GM13976 (cell line): Measurements from ENCODE around the gene NPAS2.

ENCODE experiments used
- DNase-seq: peaks from one replicate; pipeline ENCODE4 v3.0.0; 2012; ENCODE audit warnings: low spot score
- in situ Hi-C: fragments of 300-500 bp; cut with MboI; formaldehyde crosslinking; loops from one replicate; pipeline ENCODE4 v1.12.0; 2022; ENCODE audit warnings: low sequenced_read_pairs, mixed read lengths, inconsistent platforms; ENCODE audit not compliant: unreplicated experiment
- TF ChIP-seq, protein P1 (sequence below): IDR thresholded peaks from 2 replicates; pipeline ENCODE4 v1.5.1; 2012; ENCODE audit warnings: borderline replicate concordance, mild to moderate bottlenecking; ENCODE audit not compliant: insufficient read depth; ENCODE audit errors: extremely low read depth, missing control alignments, control extremely low read depth

The NPAS2 gene

DNA sequence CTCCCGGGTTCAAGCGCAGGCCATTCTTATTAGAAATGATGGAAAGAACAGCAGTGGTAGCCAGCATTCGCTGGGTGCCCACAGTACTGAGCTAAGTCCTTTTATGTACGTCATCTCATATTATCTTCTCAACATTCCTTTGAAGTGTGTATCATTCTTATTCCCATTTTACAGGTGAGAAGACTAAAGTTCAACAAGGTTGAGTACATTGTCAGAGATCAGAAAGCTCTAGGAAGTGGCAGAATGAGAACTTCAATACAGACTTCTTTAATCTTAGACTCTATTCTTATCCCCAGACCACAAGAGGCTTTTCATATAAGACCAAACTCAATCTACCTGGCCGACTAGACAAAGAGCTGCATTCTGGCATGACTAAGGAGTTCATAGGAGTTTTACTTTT is 86.7 kb downstream of the NPAS2 start:
- TF ChIP-seq, protein P1, sequence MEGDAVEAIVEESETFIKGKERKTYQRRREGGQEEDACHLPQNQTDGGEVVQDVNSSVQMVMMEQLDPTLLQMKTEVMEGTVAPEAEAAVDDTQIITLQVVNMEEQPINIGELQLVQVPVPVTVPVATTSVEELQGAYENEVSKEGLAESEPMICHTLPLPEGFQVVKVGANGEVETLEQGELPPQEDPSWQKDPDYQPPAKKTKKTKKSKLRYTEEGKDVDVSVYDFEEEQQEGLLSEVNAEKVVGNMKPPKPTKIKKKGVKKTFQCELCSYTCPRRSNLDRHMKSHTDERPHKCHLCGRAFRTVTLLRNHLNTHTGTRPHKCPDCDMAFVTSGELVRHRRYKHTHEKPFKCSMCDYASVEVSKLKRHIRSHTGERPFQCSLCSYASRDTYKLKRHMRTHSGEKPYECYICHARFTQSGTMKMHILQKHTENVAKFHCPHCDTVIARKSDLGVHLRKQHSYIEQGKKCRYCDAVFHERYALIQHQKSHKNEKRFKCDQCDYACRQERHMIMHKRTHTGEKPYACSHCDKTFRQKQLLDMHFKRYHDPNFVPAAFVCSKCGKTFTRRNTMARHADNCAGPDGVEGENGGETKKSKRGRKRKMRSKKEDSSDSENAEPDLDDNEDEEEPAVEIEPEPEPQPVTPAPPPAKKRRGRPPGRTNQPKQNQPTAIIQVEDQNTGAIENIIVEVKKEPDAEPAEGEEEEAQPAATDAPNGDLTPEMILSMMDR, result no peak
- no peak for DNase-seq
- in situ Hi-C loops, result no loop called here

DNA sequence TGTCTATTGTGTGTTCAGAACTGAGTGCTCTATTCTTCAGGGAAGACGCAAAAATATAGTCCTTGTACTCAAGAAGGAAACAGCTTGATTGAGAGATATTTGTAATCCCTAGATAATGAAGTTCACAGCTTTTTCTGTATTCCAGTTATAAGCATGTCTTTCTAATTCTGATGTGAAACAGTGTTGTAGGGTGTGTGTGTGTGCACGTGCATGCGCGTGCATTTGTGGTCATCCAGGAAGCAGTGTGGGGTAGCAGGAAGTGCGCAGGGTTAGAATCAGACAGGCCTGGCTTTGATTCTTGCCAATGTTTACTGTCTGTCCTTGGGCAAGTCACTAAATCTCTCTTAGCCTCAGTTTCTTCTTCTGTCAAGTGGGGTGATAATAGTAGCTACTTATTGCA is 87.9 kb downstream of the NPAS2 start:
- in situ Hi-C loops, result no loop called here
- TF ChIP-seq, protein P1, result no peak
- DNase-seq, result no peak

DNA sequence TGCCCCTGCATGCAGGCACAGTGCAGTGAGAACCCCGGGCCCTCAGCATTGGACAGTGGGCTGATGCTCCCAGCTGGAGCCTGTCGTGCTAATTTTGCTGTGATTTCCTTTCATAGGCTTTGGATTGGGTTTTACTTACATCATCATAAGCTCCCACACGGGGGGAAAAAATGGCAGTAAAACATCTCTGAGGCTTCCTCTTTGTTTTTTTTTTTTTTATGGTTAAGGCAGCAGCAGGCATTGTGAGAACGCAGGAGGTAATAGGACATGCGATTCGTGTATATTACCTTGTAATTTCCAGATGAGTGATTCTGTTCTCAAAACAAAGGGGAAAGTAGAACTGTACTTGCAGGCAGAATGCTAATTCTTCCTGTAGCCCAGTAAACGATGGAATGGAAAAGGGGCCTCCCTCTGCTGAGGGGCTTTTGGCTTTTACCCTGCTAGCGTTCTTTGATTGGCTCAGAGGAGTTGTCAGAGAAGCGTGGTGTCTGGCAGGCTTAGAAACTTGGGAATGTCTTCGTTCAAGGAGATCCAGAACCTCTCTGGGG is 89.7 kb downstream of the NPAS2 start:
- in situ Hi-C loops, result no loop called here
- TF ChIP-seq, protein P1, result no peak
- no peak for DNase-seq

DNA sequence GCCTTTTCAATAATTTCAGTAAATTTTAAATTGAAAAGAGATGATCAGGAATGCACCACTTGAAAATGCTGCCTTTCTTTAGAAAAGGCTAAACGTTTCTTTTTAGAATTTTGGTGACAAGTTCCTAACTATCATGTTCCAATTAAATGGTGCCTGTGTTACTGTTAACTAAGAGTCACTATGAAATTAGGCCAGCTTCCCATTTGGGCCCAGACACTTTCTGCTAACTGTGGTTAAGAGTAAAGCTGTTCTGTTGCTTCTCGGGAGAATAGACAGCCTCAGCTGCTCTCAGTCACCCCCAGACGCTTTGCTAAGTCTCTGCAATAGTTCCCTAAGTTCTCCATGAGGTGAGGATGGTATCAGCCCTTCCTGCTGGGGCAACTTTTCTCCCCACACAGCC is 90.2 kb downstream of the NPAS2 start:
- TF ChIP-seq, protein P1, result no peak
- in situ Hi-C loops, result no loop called here
- no peak for DNase-seq

DNA sequence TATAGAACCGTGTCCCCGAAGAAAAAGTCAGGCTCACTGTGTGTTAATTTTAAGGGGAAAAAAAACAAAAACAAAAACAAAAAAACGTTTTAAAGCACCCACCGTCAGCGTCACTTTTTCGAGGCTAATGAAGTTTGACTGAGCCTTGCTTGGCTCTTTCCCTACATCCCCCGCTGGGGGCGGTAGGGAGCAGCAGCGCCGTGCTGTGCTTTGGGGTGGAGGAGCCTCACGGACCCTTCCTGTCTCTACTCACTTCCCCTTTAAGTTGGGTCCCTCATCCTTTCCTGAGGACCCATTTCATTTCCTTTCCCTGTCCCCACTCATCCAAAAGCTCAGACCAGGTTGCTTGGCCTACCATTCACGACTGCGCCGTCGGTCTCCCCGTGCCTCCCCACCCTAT is 99.4 kb downstream of the NPAS2 start:
- peak; percentile 38 for DNase-seq
- in situ Hi-C loops, result no loop called here
- TF ChIP-seq, protein P1, result no peak

DNA sequence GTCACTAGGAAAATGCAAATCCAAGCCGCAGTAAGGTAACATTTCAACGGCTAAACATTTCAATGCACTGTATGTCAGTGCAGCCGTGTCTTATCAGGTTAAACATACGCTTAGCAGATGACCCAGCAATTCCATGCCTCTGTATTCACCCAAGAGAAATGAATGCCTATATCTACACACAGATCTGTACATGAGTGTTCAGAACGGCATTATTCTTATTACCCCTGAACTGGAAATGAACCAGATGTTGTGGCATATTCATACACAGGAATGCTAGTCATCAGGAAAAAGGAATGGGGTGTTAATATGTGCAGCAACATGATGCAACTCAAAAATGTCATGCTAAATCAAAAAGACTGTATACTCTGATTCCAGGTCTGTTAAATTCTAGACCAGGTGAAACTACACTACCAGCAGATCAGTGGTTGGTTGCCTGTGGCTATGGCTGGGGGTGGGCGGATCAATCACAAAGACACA is 101.8 kb downstream of the NPAS2 start:
- TF ChIP-seq, protein P1, result no peak
- in situ Hi-C loops, result no loop called here
- DNase-seq, result no peak
